Thymus (tissue), 11 donors: ENCODE measurements around the gene IER3. TPM values are rescaled to one million over a fixed set of nuclear protein-coding genes. Genes with fewer than 3 reads are reported as not detected.

Source experiments
- DNase-seq, 9 donors: peaks; one replicate each; pipeline ENCODE4 v3.0.0-alpha.2; 2013; ENCODE audit warnings: low spot score in 9 of 9, low read depth in 6 of 9, missing footprints in 1 of 9
- H3K27ac ChIP-seq, 2 donors: one replicate each; pipeline ENCODE4 v1.5.1; 2013; ENCODE audit warnings: control low read depth in 1 of 2, low read depth in 1 of 2, low read length in 1 of 2, mild to moderate bottlenecking in 1 of 2, moderate library complexity in 1 of 2
- H3K27me3 ChIP-seq, 2 donors: one replicate each; pipeline ENCODE4 v1.5.1; 2013; ENCODE audit warnings: low read length in 1 of 2; ENCODE audit not compliant: control insufficient read depth in 2 of 2, insufficient read depth in 1 of 2
- H3K36me3 ChIP-seq, 2 donors: one replicate each; pipeline ENCODE4 v1.5.1; 2013; ENCODE audit warnings: low read length in 1 of 2, mild to moderate bottlenecking in 1 of 2, moderate library complexity in 1 of 2; ENCODE audit not compliant: control insufficient read depth in 2 of 2, insufficient read depth in 2 of 2
- H3K4me1 ChIP-seq, 2 donors: one replicate each; pipeline ENCODE4 v1.5.1; 2013; ENCODE audit warnings: low read length in 2 of 2; ENCODE audit not compliant: control insufficient read depth in 2 of 2, insufficient read depth in 2 of 2
- H3K4me3 ChIP-seq, 2 donors: one replicate each; pipeline ENCODE4 v1.5.1; 2013; ENCODE audit warnings: low read length in 2 of 2, control low read depth in 1 of 2, mild to moderate bottlenecking in 1 of 2
- H3K9me3 ChIP-seq, 2 donors: one replicate each; pipeline ENCODE4 v1.5.1; 2013; ENCODE audit warnings: low read length in 1 of 2, mild to moderate bottlenecking in 1 of 2; ENCODE audit not compliant: control insufficient read depth in 2 of 2, insufficient read depth in 1 of 2
- WGBS: extraction: QIAGEN DNeasy Blood & Tissue Kit; methylation state at CpG from one replicate; pipeline ENCODE4 v1.1.7; 2013; 5-methylcytosine and 5-hydroxymethylcytosine counted together
- polyA plus RNA-seq: library from polyadenylated mRNA; stranded (reverse); fragments of 200-250 nt; gene quantifications from one replicate; pipeline ENCODE4 v1.2.3, GENCODE V29; 2013
- total RNA-seq: library from RNA; stranded (reverse); fragments of 120-200 nt; gene quantifications from one replicate; pipeline ENCODE4 v1.2.4, GENCODE V29; 2013
- donor health status: healthy.

IER3 gene
- total and polyA plus RNA-seq, 2 donors = 17.9 to 39.7 TPM

- 28% methylated on average over 13 of the region's 13 CpGs for WGBS
- H3K4me1 ChIP-seq = peaks cover 3 to 34% of the 10 kb centered on the region in 2 donors
- peak in 1 of 9 donors; percentile 38 for DNase-seq
These were observed 37.5 kb upstream of the IER3 start for GRCh38 chr6:30781743-30782424.

GRCh38 chr6:30781395-30781742 is 37.0 kb upstream of the IER3 start:
- Histone ChIP-seq H3K27me3 (peaks cover 0 to 3% of the 10 kb centered on the region in 2 donors), H3K4me3 (no peak overlapping the region), H3K27ac (peak overlapping the region in 1 of 2 donors; percentile 41), H3K9me3 (peaks cover 0 to 3% of the 10 kb centered on the region in 2 donors), H3K36me3 (no peaks in the 10 kb centered on the region), H3K4me1 (peaks cover 3 to 36% of the 10 kb centered on the region in 2 donors)
- DNase-seq = no peak
- WGBS = 97% methylated on average over 4 of the region's 4 CpGs

More at GRCh38 chr6:30781743-30782424, 37.5 kb upstream of the IER3 start:
- H3K9me3 ChIP-seq = peaks cover 0 to 3% of the 10 kb centered on the region in 2 donors
- peak overlapping the region; percentile 39 to 58 for H3K27ac ChIP-seq
- H3K27me3 ChIP-seq = peaks cover 0 to 3% of the 10 kb centered on the region in 2 donors
- no peak overlapping the region for H3K4me3 ChIP-seq
- no peaks in the 10 kb centered on the region for H3K36me3 ChIP-seq

- H3K4me1 ChIP-seq = peaks cover 3 to 36% of the 10 kb centered on the region in 2 donors
- H3K27ac ChIP-seq = no peak overlapping the region
- WGBS = 100% methylated on average over 1 of the region's 1 CpG
- no peak for DNase-seq
- peaks cover 0 to 3% of the 10 kb centered on the region in 2 donors for H3K27me3 ChIP-seq
- peaks cover 0 to 3% of the 10 kb centered on the region in 2 donors for H3K9me3 ChIP-seq
- no peak overlapping the region for H3K4me3 ChIP-seq
- H3K36me3 ChIP-seq = no peaks in the 10 kb centered on the region
These were observed 36.2 kb upstream of the IER3 start for GRCh38 chr6:30780642-30780920.

GRCh38 chr6:30779850-30780641 is 35.7 kb upstream of the IER3 start:
- no peaks in the 10 kb centered on the region for H3K36me3 ChIP-seq
- H3K27me3 ChIP-seq = peaks cover 0 to 3% of the 10 kb centered on the region in 2 donors
- DNase-seq = no peak
- no peak overlapping the region for H3K4me3 ChIP-seq
- peaks cover 0 to 3% of the 10 kb centered on the region in 2 donors for H3K9me3 ChIP-seq
- peak overlapping the region; percentile 11 to 47 for H3K27ac ChIP-seq
- H3K4me1 ChIP-seq = peaks cover 3 to 36% of the 10 kb centered on the region in 2 donors
- whole genome bisulfite sequencing = 96% methylated on average over 10 of the region's 10 CpGs

GRCh38 chr6:30778001-30778635 is 33.8 kb upstream of the IER3 start:
- Histone ChIP-seq H3K9me3 (peaks cover 0 to 3% of the 10 kb centered on the region in 2 donors), H3K27me3 (peaks cover 0 to 3% of the 10 kb centered on the region in 2 donors), H3K27ac (no peak overlapping the region), H3K4me3 (no peak overlapping the region), H3K36me3 (no peaks in the 10 kb centered on the region), H3K4me1 (peaks cover 3 to 36% of the 10 kb centered on the region in 2 donors)
- DNase-seq = no peak
- WGBS = 97% methylated on average over 3 of the region's 3 CpGs

GRCh38 chr6:30777155-30777485 is 32.8 kb upstream of the IER3 start:
- Histone ChIP-seq H3K27me3 (peaks cover 0 to 3% of the 10 kb centered on the region in 2 donors), H3K9me3 (peaks cover 0 to 3% of the 10 kb centered on the region in 2 donors), H3K4me1 (peaks cover 3 to 36% of the 10 kb centered on the region in 2 donors), H3K36me3 (no peaks in the 10 kb centered on the region), H3K4me3 (no peak overlapping the region), H3K27ac (no peak overlapping the region)
- 96% methylated on average over 3 of the region's 3 CpGs for WGBS
- no peak for DNase-seq

- Histone ChIP-seq H3K4me1 (peaks cover under 1 to 31% of the 10 kb centered on the region in 2 donors), H3K27ac (no peak overlapping the region)
- WGBS = 88% methylated on average over 5 of the region's 5 CpGs
These were observed 32.2 kb upstream of the IER3 start for GRCh38 chr6:30776390-30777154.

GRCh38 chr6:30775104-30775503 is 30.8 kb upstream of the IER3 start:
- Histone ChIP-seq H3K27me3 (peaks cover 0 to under 1% of the 10 kb centered on the region in 2 donors), H3K36me3 (no peaks in the 10 kb centered on the region), H3K9me3 (peaks cover 0 to under 1% of the 10 kb centered on the region in 2 donors), H3K4me3 (no peak overlapping the region), H3K27ac (no peak overlapping the region), H3K4me1 (peaks cover 5 to 31% of the 10 kb centered on the region in 2 donors)
- WGBS = 95% methylated on average over 2 of the region's 2 CpGs
- DNase-seq = no peak

More at GRCh38 chr6:30776390-30777154, 32.2 kb upstream of the IER3 start:
- peaks cover 0 to 3% of the 10 kb centered on the region in 2 donors for H3K27me3 ChIP-seq
- DNase-seq = no peak
- peaks cover 0 to 3% of the 10 kb centered on the region in 2 donors for H3K9me3 ChIP-seq
- H3K4me3 ChIP-seq = no peak overlapping the region
- H3K36me3 ChIP-seq = no peaks in the 10 kb centered on the region
